IMR-90 (cell line): ENCODE measurements around the gene LHPP. TPM values are rescaled to one million over a fixed set of nuclear protein-coding genes. Genes with fewer than 3 reads are reported as not detected.

Experiments used
- ATAC-seq: fragments of 200-7000 bp; cut with Tn5 transposase; 2 replicates; pipeline ENCODE4 v1.9.1; 2020; ENCODE audit warnings: low read depth, mild to moderate bottlenecking, moderate library complexity
- BruUV-seq: library from RNA; stranded (reverse); fragments of 400-500 nt; replicated peaks from 2 replicates; lab custom pipeline; 2021; lab: Mats Ljungman, UMichigan
- CTCF ChIA-PET: fragments of 300-600 bp; formaldehyde crosslinking; extraction: SDS; loops from one replicate; lab custom pipeline; 2021; ENCODE audit warnings: antibody characterized with exemption; lab: Yijun Ruan, JAX
- POLR2A ChIA-PET: fragments of 300-600 bp; sonication (Branson Sonifier 250); formaldehyde crosslinking; loops from one replicate; lab custom pipeline; 2022; ENCODE audit warnings: antibody characterized with exemption; ENCODE audit not compliant: unreplicated experiment; lab: Charles Lee
- DNase-seq: peaks from one replicate; pipeline ENCODE4 v3.0.0; 2013
- H2AFZ ChIP-seq: replicated peaks from 2 replicates; pipeline ENCODE3; 2013; ENCODE audit warnings: low read length, mild to moderate bottlenecking; ENCODE audit not compliant: poor library complexity
- H2AK5ac ChIP-seq: 2 replicates; pipeline ENCODE4 v1.6.1; 2013; ENCODE audit warnings: low read depth, low read length, inconsistent platforms
- H2AK9ac ChIP-seq: replicated peaks from 2 replicates; pipeline ENCODE3; 2013; ENCODE audit warnings: mild to moderate bottlenecking, low read depth, low read length, moderate library complexity; ENCODE audit not compliant: poor library complexity
- H2BK120ac ChIP-seq: 2 replicates; pipeline ENCODE4 v1.6.1; 2013; ENCODE audit warnings: low read depth, low read length, inconsistent platforms
- H2BK15ac ChIP-seq: 3 replicates; pipeline ENCODE4 v1.6.1; 2013; ENCODE audit warnings: low read depth, low read length, inconsistent platforms
- H2BK20ac ChIP-seq: 2 replicates; pipeline ENCODE4 v1.6.1; 2013; ENCODE audit warnings: low read depth, mild to moderate bottlenecking, inconsistent platforms, low read length, moderate library complexity
- H2BK5ac ChIP-seq: 2 replicates; pipeline ENCODE4 v1.6.1; 2013; ENCODE audit warnings: mild to moderate bottlenecking, low read depth, low read length, inconsistent platforms; ENCODE audit not compliant: poor library complexity, severe bottlenecking
- H3K14ac ChIP-seq: replicated peaks from 2 replicates; pipeline ENCODE4 v1.6.1; 2013; ENCODE audit warnings: low read depth, low read length, inconsistent platforms
- H3K18ac ChIP-seq: 2 replicates; pipeline ENCODE4 v1.6.1; 2013; ENCODE audit warnings: low read depth, low read length, control low read depth
- H3K23ac ChIP-seq: 2 replicates; pipeline ENCODE4 v1.6.1; 2013; ENCODE audit warnings: low read depth, low read length, inconsistent platforms
- H3K27ac ChIP-seq: 2 replicates; pipeline ENCODE4 v1.5.1; 2013; ENCODE audit warnings: mild to moderate bottlenecking, control low read depth, low read length; ENCODE audit not compliant: insufficient read depth
- H3K27me3 ChIP-seq: 2 replicates; pipeline ENCODE4 v1.6.1; 2013; ENCODE audit warnings: low read length; ENCODE audit not compliant: control insufficient read depth, insufficient read depth
- H3K36me3 ChIP-seq: 2 replicates; pipeline ENCODE4 v1.6.1; 2013; ENCODE audit warnings: low read length, mixed read lengths; ENCODE audit not compliant: control insufficient read depth, insufficient read depth
- H3K4ac ChIP-seq: 2 replicates; pipeline ENCODE4 v1.6.1; 2013; ENCODE audit warnings: low read depth, low read length, inconsistent platforms
- H3K4me1 ChIP-seq: 2 replicates; pipeline ENCODE4 v1.6.1; 2013; ENCODE audit warnings: low read length, mixed read lengths; ENCODE audit not compliant: control insufficient read depth, insufficient read depth
- H3K4me2 ChIP-seq: 2 replicates; pipeline ENCODE4 v1.6.1; 2013; ENCODE audit warnings: low read depth, mild to moderate bottlenecking, control low read depth, low read length, moderate library complexity
- H3K4me3 ChIP-seq: 2 replicates; pipeline ENCODE4 v1.5.1; 2013; ENCODE audit warnings: low read depth, mild to moderate bottlenecking, control low read depth, low read length, moderate library complexity; ENCODE audit not compliant: insufficient read depth
- H3K56ac ChIP-seq: 2 replicates; pipeline ENCODE4 v1.6.1; 2013; ENCODE audit warnings: low read length, inconsistent platforms; ENCODE audit not compliant: insufficient read depth; ENCODE audit errors: extremely low read depth
- H3K79me1 ChIP-seq, 2 experiments: 2 replicates each; pipeline ENCODE4 v1.6.1; 2013; ENCODE audit warnings: low read length in 2 of 2, inconsistent platforms in 1 of 2, low read depth in 1 of 2
- H3K9ac ChIP-seq: 2 replicates; pipeline ENCODE4 v1.6.1; 2013; ENCODE audit warnings: low read depth, low read length, control low read depth
- H3K9me1 ChIP-seq: 2 replicates; pipeline ENCODE4 v1.6.1; 2013; ENCODE audit warnings: low read length, inconsistent platforms; ENCODE audit not compliant: insufficient read depth
- H3K9me3 ChIP-seq: 2 replicates; pipeline ENCODE4 v1.6.1; 2013; ENCODE audit warnings: low read length; ENCODE audit not compliant: control insufficient read depth, insufficient read depth
- H4K20me1 ChIP-seq: 2 replicates; pipeline ENCODE4 v1.6.1; 2013; ENCODE audit warnings: low read length, inconsistent platforms; ENCODE audit not compliant: insufficient read depth
- H4K5ac ChIP-seq: 2 replicates; pipeline ENCODE4 v1.6.1; 2013; ENCODE audit warnings: mild to moderate bottlenecking, low read depth, low read length, control low read depth
- H4K8ac ChIP-seq, 2 experiments: 2 replicates each; pipeline ENCODE4 v1.6.1; 2013; ENCODE audit warnings: low read depth in 2 of 2, low read length in 2 of 2, control low read depth in 1 of 2, inconsistent platforms in 1 of 2
- H4K91ac ChIP-seq: 2 replicates; pipeline ENCODE4 v1.6.1; 2013; ENCODE audit warnings: low read depth, low read length, inconsistent platforms; ENCODE audit not compliant: insufficient read depth
- CTCF ChIP-seq: conservative IDR thresholded peaks from 2 replicates; pipeline ENCODE4 v1.5.1; 2012; ENCODE audit warnings: mild to moderate bottlenecking, low read depth, low read length, improper control_type of control experiment
- MXI1 ChIP-seq: IDR thresholded peaks from 2 replicates; pipeline ENCODE4 v1.6.1; 2012; ENCODE audit warnings: low read depth, mild to moderate bottlenecking, low read length, moderate library complexity, borderline replicate concordance
- whole genome bisulfite sequencing, 2 experiments: methylation state at CpG; one replicate each; pipeline versions ENCODE4 v1.1.5 to v1.1.7; 2013; ENCODE audit warnings: missing lambda C conversion rate in 2 of 2; ENCODE audit not compliant: insufficient read length in 1 of 2; ENCODE audit errors: extremely low coverage in 2 of 2; 5-methylcytosine and 5-hydroxymethylcytosine counted together
- dilution Hi-C: fragments of 300-500 bp; cut with HindIII; formaldehyde crosslinking; loops from one replicate; pipeline ENCODE4 v1.14.3; 2018; ENCODE audit warnings: low sequenced_read_pairs; ENCODE audit not compliant: unreplicated experiment
- in situ Hi-C: fragments of 300-500 bp; cut with MboI; formaldehyde crosslinking; loops from 3 replicates; pipeline ENCODE4 v1.14.3; 2019; ENCODE audit warnings: low sequenced_read_pairs, inconsistent platforms, mixed read lengths
- intact Hi-C: fragments of 100-400 bp; cut with micrococcal nuclease; formaldehyde crosslinking; loops from 2 replicates; pipeline ENCODE4 v1.10.0; 2022
- polyA plus RNA-seq, 3 experiments: library from polyadenylated mRNA; depleted of rRNA; stranded (reverse); fragments of >200 nt; gene quantifications; 2 replicates each; pipeline ENCODE4 v1.2.3, GENCODE V29; 2012; ENCODE audit warnings: low replicate concordance in 1 of 3
- total RNA-seq: library from RNA; depleted of rRNA; stranded (reverse); fragments of >200 nt; gene quantifications from 2 replicates; pipeline ENCODE4 v1.2.3, GENCODE V29; 2012

The LHPP gene
- total and polyA plus RNA-seq, 2 of the 4 experiments (the other 2 are of a cell fraction): 2.7 to 8.3 TPM

GRCh38 chr10:124602646-124603365, 141.2 kb downstream of the LHPP start:
- Histone ChIP-seq H3K27ac (no peak overlapping the region), H3K4ac (no peak overlapping the region), H4K5ac (no peak overlapping the region), H3K23ac (no peak overlapping the region), H4K8ac (no peak overlapping the region), H2BK15ac (no peak overlapping the region), H2AFZ (no peak overlapping the region), H3K27me3 (peaks cover 4% of the 10 kb centered on the region; the same call in 1 of the 2 replicates), H2AK5ac (no peak overlapping the region), H2AK9ac (no peak overlapping the region), H3K4me3 (no peak overlapping the region), H3K56ac (no peak overlapping the region), H2BK20ac (no peak overlapping the region), H3K18ac (no peak overlapping the region), H2BK120ac (no peak overlapping the region), H3K4me1 (no peaks in the 10 kb centered on the region), H3K14ac (no peak overlapping the region), H3K4me2 (no peak overlapping the region), H3K36me3 (no peaks in the 10 kb centered on the region), H3K9me3 (no peaks in the 10 kb centered on the region), H4K91ac (no peak overlapping the region), H3K9me1 (no peaks in the 10 kb centered on the region), H3K79me1 (no peaks in the 10 kb centered on the region), H4K20me1 (no peaks in the 10 kb centered on the region), H3K9ac (no peak overlapping the region), H2BK5ac (no peak overlapping the region)
- in situ Hi-C loops (no loop called here), dilution Hi-C loops (no loop called here), intact Hi-C loops (no loop called here)
- TF ChIP-seq CTCF: no peak
- no peak for TF ChIP-seq MXI1
- WGBS, 2 experiments: no CpG with 5 or more reads among the region's 12 CpGs
- ATAC-seq: no peak
- ChIA-PET CTCF (no interaction called here), POLR2A (no interaction called here)
- no peak for DNase-seq
- no TSS peak for BruUV-seq
